Astrocyte of the cerebellum (primary cell): Measurements from ENCODE around the gene USP44.
"Not testable (repeated sequence)": the region's sequence is repeated elsewhere in the genome, so short reads cannot be mapped to it uniquely, and the experiment has no call there.

Experiments
- DNase-seq: peaks from one replicate; pipeline ENCODE4 v3.0.0-alpha.2; 2011; ENCODE audit warnings: low read depth
- H3K4me3 ChIP-seq: 2 replicates; pipeline ENCODE4 v1.5.1; 2011; ENCODE audit warnings: mild to moderate bottlenecking, low read depth, low read length, moderate library complexity
- in situ Hi-C: cut with HindIII; loops from 2 replicates; pipeline ENCODE4 v1.10.0; 2017; ENCODE audit warnings: low sequenced_read_pairs
- TF ChIP-seq, protein P1 (sequence below): IDR thresholded peaks from 2 replicates; pipeline ENCODE4 v1.5.1; 2012; ENCODE audit warnings: low read length, low read depth, moderate library complexity, mild to moderate bottlenecking; ENCODE audit errors: missing control alignments

The USP44 gene

DNA sequence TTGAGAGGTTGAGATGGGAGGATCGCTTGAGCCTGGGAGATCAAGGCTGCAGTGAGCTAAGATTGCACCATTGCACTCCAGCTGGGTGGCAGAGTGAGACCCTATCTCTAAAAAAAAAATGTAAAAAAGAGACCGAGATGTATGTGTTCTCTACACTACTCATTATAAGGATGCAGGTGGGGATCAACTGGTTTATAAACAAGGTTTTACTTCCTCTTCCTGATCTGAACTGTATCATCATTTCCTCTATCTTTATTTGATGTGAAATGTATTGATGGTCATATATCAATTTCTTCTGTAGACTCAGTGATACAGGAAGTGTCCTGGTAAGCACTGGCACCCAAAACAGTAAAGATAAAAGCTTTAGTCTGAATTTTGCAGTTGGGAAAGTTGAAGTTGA, 20.1 kb upstream of the USP44 start:
- in situ Hi-C loops, result no loop called here
- H3K4me3 ChIP-seq, result no peak overlapping the region
- no peak for DNase-seq
- TF ChIP-seq, protein P1, sequence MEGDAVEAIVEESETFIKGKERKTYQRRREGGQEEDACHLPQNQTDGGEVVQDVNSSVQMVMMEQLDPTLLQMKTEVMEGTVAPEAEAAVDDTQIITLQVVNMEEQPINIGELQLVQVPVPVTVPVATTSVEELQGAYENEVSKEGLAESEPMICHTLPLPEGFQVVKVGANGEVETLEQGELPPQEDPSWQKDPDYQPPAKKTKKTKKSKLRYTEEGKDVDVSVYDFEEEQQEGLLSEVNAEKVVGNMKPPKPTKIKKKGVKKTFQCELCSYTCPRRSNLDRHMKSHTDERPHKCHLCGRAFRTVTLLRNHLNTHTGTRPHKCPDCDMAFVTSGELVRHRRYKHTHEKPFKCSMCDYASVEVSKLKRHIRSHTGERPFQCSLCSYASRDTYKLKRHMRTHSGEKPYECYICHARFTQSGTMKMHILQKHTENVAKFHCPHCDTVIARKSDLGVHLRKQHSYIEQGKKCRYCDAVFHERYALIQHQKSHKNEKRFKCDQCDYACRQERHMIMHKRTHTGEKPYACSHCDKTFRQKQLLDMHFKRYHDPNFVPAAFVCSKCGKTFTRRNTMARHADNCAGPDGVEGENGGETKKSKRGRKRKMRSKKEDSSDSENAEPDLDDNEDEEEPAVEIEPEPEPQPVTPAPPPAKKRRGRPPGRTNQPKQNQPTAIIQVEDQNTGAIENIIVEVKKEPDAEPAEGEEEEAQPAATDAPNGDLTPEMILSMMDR, result no peak

DNA sequence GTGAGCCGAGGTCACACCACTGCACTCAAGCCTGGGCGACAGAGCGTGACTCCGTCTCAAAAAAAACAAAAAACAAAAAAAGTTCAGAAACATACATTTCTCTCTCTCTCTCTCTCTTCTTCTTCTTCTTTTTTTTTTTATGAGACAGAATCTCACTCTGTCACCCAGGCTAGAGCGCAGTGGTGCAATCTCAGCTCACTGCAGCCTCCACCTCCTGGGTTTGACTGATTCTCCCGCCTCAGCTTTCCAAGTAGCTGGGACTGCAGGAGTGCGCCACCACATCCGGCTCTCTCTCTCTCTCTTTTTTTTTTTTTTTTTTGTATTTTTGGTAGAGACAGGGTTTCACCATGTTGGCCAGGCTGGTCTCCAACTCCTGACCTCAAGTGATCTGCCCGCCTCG, 16.8 kb upstream of the USP44 start:
- H3K4me3 ChIP-seq, DNase-seq, in situ Hi-C loops: not testable (repeated sequence)

GRCh38 chr12:95557625-95558024, 6.3 kb upstream of the USP44 start:
- TF ChIP-seq, protein P1, result no peak
- DNase-seq, result no peak
- in situ Hi-C loops, result no loop called here
- no peak overlapping the region for H3K4me3 ChIP-seq

DNA sequence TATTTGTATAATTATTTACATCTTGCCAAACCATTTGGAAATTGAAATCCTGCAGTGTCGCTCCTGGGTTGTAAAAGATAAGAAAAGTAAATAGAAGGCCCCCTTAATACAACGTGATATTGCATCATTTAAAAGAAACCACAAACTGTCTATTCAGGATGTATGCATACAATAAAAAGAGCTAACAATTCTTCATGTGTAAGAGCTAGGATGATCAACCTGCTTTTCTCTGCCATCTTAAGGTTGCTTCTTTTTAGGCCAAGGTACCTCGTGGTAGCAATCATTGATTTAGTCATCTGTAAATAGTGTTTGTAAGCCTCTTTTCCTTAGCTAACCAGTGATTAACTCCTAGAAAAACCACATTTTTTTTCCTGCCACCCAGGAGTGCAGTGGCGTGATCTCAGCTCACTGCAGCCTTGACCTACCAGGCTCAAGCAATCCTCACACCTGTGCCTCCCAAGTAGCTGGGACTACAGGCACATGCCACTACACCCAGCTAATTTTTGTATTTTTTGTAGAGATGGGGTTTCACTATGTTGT, 3.3 kb upstream of the USP44 start:
- no peak overlapping the region for H3K4me3 ChIP-seq
- in situ Hi-C loops, result no loop called here
- DNase-seq, result no peak
- TF ChIP-seq, protein P1, result no peak

DNA sequence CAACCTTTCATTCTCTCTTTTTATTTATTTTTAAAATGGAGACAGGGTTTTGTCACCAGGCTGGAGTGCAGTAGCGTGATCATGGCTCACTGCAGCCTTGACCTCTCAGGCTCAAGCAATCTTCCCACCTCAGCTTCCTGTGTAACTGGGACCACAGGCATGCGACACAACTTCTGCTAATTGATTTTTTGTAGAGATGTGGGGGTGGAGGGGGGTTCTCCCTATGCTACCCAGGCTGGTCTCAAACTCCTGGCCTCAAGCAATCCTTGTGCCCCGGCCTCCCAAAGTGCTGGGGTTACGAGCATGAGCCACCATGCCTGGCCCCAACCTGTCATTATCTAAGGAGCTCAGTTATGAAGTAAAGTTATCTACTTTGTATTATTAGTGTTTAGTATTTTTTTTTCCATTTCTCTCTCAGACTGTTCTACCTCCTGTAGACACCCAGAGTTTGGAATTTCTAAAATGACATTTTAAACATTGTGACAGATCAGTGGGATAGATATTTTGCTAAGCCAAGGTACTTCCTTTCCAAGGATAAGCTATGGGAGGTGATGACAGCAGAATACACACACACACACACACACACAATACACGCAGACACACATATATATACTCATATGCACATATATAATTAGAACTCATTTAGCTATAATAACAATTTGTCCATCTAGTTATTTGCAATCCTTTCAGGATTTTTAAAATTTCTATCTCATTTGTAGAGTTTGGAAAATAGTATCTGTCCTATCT, 2.1 kb upstream of the USP44 start:
- TF ChIP-seq, protein P1, result no peak
- H3K4me3 ChIP-seq, result no peak overlapping the region
- in situ Hi-C loops, result no loop called here
- DNase-seq, result no peak

- no peak overlapping the region for H3K4me3 ChIP-seq
- in situ Hi-C loops, result no loop called here
- no peak for DNase-seq
- TF ChIP-seq, protein P1, result no peak
Observed at GRCh38 chr12:95551913-95552516, 739 bp upstream of the USP44 start.

- H3K4me3 ChIP-seq, result peak overlapping the region; percentile 67
- TF ChIP-seq, protein P1, result no peak
- in situ Hi-C loops, result loop anchor here (25.0 kb wide), 1 partner anchor 437 kb away; no protein-coding TSS in a partner anchor
- no peak for DNase-seq
Observed at GRCh38 chr12:95549392-95550084, 1.7 kb downstream of the USP44 start.
